Measurements from ENCODE around the gene RPL36.

- TF ChIP-seq CTCF (IDR thresholded peaks at IDR 0.05) (no peak), POLR2A (IDR thresholded peaks at IDR 0.05) (no peak)
Observed at GRCh38 chr19:5738423-5738822, 48.3 kb downstream of the RPL36 start.

Measured in heart left ventricle (tissue), 13 donors.